ENCODE results near the gene ATP6V1D.

DNA sequence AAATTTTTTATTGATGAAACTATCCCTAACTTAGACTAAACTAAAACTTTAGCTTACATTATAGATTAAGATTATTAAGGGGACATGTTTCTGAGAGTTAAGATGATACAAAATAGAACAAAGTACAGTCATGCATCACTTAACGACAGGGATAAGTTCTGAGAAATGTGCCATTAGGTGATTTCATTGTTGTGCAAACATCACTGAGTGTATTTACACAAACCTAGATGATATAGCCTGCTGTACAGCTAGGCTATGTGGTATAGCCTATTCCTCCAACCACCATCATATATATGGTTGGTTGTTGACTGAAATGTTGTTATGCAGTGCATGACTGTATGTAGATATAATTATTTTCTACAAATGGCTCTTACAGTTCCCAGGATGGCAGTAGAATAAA is 46.5 kb downstream of the ATP6V1D start:
- TF ChIP-seq, protein P1, sequence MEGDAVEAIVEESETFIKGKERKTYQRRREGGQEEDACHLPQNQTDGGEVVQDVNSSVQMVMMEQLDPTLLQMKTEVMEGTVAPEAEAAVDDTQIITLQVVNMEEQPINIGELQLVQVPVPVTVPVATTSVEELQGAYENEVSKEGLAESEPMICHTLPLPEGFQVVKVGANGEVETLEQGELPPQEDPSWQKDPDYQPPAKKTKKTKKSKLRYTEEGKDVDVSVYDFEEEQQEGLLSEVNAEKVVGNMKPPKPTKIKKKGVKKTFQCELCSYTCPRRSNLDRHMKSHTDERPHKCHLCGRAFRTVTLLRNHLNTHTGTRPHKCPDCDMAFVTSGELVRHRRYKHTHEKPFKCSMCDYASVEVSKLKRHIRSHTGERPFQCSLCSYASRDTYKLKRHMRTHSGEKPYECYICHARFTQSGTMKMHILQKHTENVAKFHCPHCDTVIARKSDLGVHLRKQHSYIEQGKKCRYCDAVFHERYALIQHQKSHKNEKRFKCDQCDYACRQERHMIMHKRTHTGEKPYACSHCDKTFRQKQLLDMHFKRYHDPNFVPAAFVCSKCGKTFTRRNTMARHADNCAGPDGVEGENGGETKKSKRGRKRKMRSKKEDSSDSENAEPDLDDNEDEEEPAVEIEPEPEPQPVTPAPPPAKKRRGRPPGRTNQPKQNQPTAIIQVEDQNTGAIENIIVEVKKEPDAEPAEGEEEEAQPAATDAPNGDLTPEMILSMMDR (IDR thresholded peaks at IDR 0.05; ENCODE audit: low read depth, low read length) = no peak
- TF ChIP-seq POLR2A (IDR thresholded peaks at IDR 0.05; ENCODE audit: extremely low read depth, insufficient read length) = no peak
